Nephron (organoid): ENCODE data around the gene ZNF544.

Experiments
- H3K27ac Mint-ChIP-seq, 3 experiments: 2 replicates each; pipeline ENCODE4 v1.8.0; 2020; ENCODE audit warnings: mixed read lengths in 3 of 3, mild to moderate bottlenecking in 2 of 3, moderate library complexity in 1 of 3
- H3K27me3 Mint-ChIP-seq: 2 replicates; pipeline ENCODE4 v1.8.0; 2021; ENCODE audit warnings: low read depth, mild to moderate bottlenecking, moderate library complexity, mixed read lengths
- H3K36me3 Mint-ChIP-seq: 2 replicates; pipeline ENCODE4 v1.8.0; 2020; ENCODE audit warnings: low read depth, mixed read lengths
- H3K4me1 Mint-ChIP-seq: 2 replicates; pipeline ENCODE4 v1.8.0; 2020; ENCODE audit warnings: mixed read lengths
- H3K4me3 Mint-ChIP-seq, 3 experiments: 2 replicates each; pipeline ENCODE4 v1.8.0; 2020; ENCODE audit warnings: mild to moderate bottlenecking in 3 of 3, mixed read lengths in 3 of 3, moderate library complexity in 2 of 3
- H3K9me3 Mint-ChIP-seq: 2 replicates; pipeline ENCODE4 v1.8.0; 2020; ENCODE audit warnings: mixed read lengths
- CTCF ChIP-seq, 3 experiments: fragments of 200-600 bp; sonication (generic); IDR thresholded peaks; one replicate each; pipeline ENCODE4 v1.5.0; 2021; ENCODE audit warnings: antibody characterized with exemption in 3 of 3; ENCODE audit not compliant: unreplicated experiment in 3 of 3

The ZNF544 gene

GRCh38 chr19:58196901-58197616 is 31.7 kb upstream of the ZNF544 start:
- TF ChIP-seq CTCF (IDR thresholded peaks at IDR 0.05; ENCODE audit: unreplicated experiment in 3 of 3): no peak
- H3K27ac Mint-ChIP-seq: no peak overlapping the region
- H3K9me3 Mint-ChIP-seq: peaks cover 82% of the 10 kb centered on the region
- no peaks in the 10 kb centered on the region for H3K4me1 Mint-ChIP-seq
- no peak overlapping the region for H3K4me3 Mint-ChIP-seq
- peaks cover 3% of the 10 kb centered on the region for H3K27me3 Mint-ChIP-seq
- peaks cover 98% of the 10 kb centered on the region for H3K36me3 Mint-ChIP-seq

- Mint-ChIP-seq H3K9me3 (peaks cover 87% of the 10 kb centered on the region), H3K27ac (no peak overlapping the region)
- TF ChIP-seq CTCF (IDR thresholded peaks at IDR 0.05; ENCODE audit: unreplicated experiment in 3 of 3): no peak
Observed at GRCh38 chr19:58203814-58204475, 24.8 kb upstream of the ZNF544 start.

GRCh38 chr19:58204566-58204965 is 24.1 kb upstream of the ZNF544 start:
- no peak for TF ChIP-seq CTCF (IDR thresholded peaks at IDR 0.05; ENCODE audit: unreplicated experiment in 3 of 3)
- Mint-ChIP-seq H3K9me3 (peaks cover 90% of the 10 kb centered on the region), H3K4me1 (no peaks in the 10 kb centered on the region), H3K27me3 (peaks cover 5% of the 10 kb centered on the region), H3K27ac (no peak overlapping the region), H3K4me3 (no peak overlapping the region), H3K36me3 (peaks cover 98% of the 10 kb centered on the region)

More at GRCh38 chr19:58203814-58204475, 24.8 kb upstream of the ZNF544 start:
- H3K36me3 Mint-ChIP-seq: peaks cover 98% of the 10 kb centered on the region
- no peaks in the 10 kb centered on the region for H3K4me1 Mint-ChIP-seq
- peaks cover 5% of the 10 kb centered on the region for H3K27me3 Mint-ChIP-seq
- no peak overlapping the region for H3K4me3 Mint-ChIP-seq

GRCh38 chr19:58209577-58209976 is 19.1 kb upstream of the ZNF544 start:
- Mint-ChIP-seq H3K27ac (no peak overlapping the region), H3K4me3 (no peak overlapping the region), H3K36me3 (peaks cover 100% of the 10 kb centered on the region), H3K9me3 (peaks cover 95% of the 10 kb centered on the region), H3K27me3 (peaks cover 5% of the 10 kb centered on the region), H3K4me1 (no peaks in the 10 kb centered on the region)
- no peak for TF ChIP-seq CTCF (IDR thresholded peaks at IDR 0.05; ENCODE audit: unreplicated experiment in 3 of 3)

GRCh38 chr19:58212336-58213074 is 16.2 kb upstream of the ZNF544 start:
- no peak for TF ChIP-seq CTCF (IDR thresholded peaks at IDR 0.05; ENCODE audit: unreplicated experiment in 3 of 3)
- Mint-ChIP-seq H3K4me3 (no peak overlapping the region), H3K27ac (no peak overlapping the region), H3K9me3 (peaks cover 87% of the 10 kb centered on the region), H3K36me3 (peaks cover 93% of the 10 kb centered on the region), H3K4me1 (no peaks in the 10 kb centered on the region), H3K27me3 (peaks cover 5% of the 10 kb centered on the region)
